LNCaP clone FGC (cell line): ENCODE measurements around the gene CTLA4.

Experiments used
- DNase-seq: peaks from one replicate; pipeline ENCODE4 v3.0.0-alpha.2; 2011; ENCODE audit warnings: low read depth
- H3K4me3 ChIP-seq: 2 replicates; pipeline ENCODE4 v1.5.1; 2011; ENCODE audit warnings: mild to moderate bottlenecking, low read depth, low read length, control low read depth
- CTCF ChIP-seq: IDR thresholded peaks from 2 replicates; pipeline ENCODE4 v1.5.1; 2012; ENCODE audit warnings: mild to moderate bottlenecking; ENCODE audit not compliant: control insufficient read depth, insufficient read depth; ENCODE audit errors: extremely low read depth

Gene CTLA4

GRCh38 chr2:203824603-203825002, 43.0 kb upstream of the CTLA4 start:
- TF ChIP-seq CTCF: no peak
- no peak for DNase-seq
- H3K4me3 ChIP-seq: no peak overlapping the region

GRCh38 chr2:203826704-203827103, 40.9 kb upstream of the CTLA4 start:
- H3K4me3 ChIP-seq: no peak overlapping the region
- DNase-seq: no peak
- no peak for TF ChIP-seq CTCF

- DNase-seq: no peak
- no peak for TF ChIP-seq CTCF
- H3K4me3 ChIP-seq: no peak overlapping the region
Measured at GRCh38 chr2:203830304-203831055, 37.1 kb upstream of the CTLA4 start.

- TF ChIP-seq CTCF: no peak
- H3K4me3 ChIP-seq: no peak overlapping the region
- DNase-seq: no peak
Measured at GRCh38 chr2:203835420-203835819, 32.2 kb upstream of the CTLA4 start.

- DNase-seq: no peak
- no peak for TF ChIP-seq CTCF
- H3K4me3 ChIP-seq: no peak overlapping the region
Measured at GRCh38 chr2:203835892-203836800, 31.4 kb upstream of the CTLA4 start.

GRCh38 chr2:203840655-203841205, 26.8 kb upstream of the CTLA4 start:
- H3K4me3 ChIP-seq: no peak overlapping the region
- no peak for TF ChIP-seq CTCF
- no peak for DNase-seq
